ENCODE measurements around the gene FAM193A. TPM values are rescaled to one million over a fixed set of nuclear protein-coding genes. Genes with fewer than 3 reads are reported as not detected.

Gene FAM193A
- total RNA-seq, 4 donors from 2014 or later, result 27.7 to 40.4 (median 31.1) TPM

DNA sequence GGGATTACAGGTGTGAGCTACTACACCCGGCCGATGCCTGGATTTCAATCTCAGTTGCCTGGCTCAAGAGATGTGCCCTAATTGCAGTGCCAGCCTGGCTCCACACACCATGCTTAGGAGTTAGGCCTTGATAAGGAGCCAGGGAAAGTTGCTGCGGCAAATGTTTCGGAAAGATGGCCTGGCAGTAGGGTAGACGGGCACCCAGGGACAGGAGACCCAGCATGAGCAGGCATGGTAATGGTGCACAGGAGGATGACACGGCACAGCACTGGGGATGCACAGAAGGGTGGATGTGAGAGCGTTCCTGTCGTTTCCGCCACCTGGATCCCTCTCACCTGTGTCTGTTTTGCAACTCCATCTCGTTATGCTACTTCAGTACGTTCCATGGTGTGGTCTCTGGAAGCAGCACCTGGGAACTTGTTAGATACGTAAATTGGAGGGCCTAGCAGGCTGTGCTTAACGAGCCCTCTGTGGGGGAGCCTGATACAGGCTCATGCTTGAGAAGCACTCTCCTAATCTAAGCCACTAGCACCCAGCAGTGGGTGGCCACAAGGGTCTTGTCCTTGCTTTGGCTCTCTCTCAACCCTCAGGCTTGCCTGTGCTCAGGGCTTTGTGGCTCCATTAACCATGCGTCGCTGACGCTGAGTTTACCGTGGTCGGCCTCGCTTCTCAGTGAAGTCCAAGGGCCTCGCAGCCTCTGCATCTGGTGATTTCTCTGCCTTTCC, 47.2 kb upstream of the FAM193A start:
- H3K27ac ChIP-seq, result no peak overlapping the region
- H3K27me3 ChIP-seq, result no peaks in the 10 kb centered on the region
- in situ Hi-C loops (cut with MboI; ENCODE audit: low pct_ligation_motif_present in 1 of 4, low pct_unique_long_range_greater_than_20kb in 1 of 4, low sequenced_read_pairs in 3 of 4) (no loop called here), intact Hi-C loops (cut with DNase I; ENCODE audit: low total_unique reads) (no loop called here)
- 92% methylated on average over 20 of the region's 20 CpGs; no CpG with 5 or more reads in 1 of the 2 donors for WGBS, 2 donors (ENCODE audit: low coverage in 1 of 2)
- TF ChIP-seq, protein P1, sequence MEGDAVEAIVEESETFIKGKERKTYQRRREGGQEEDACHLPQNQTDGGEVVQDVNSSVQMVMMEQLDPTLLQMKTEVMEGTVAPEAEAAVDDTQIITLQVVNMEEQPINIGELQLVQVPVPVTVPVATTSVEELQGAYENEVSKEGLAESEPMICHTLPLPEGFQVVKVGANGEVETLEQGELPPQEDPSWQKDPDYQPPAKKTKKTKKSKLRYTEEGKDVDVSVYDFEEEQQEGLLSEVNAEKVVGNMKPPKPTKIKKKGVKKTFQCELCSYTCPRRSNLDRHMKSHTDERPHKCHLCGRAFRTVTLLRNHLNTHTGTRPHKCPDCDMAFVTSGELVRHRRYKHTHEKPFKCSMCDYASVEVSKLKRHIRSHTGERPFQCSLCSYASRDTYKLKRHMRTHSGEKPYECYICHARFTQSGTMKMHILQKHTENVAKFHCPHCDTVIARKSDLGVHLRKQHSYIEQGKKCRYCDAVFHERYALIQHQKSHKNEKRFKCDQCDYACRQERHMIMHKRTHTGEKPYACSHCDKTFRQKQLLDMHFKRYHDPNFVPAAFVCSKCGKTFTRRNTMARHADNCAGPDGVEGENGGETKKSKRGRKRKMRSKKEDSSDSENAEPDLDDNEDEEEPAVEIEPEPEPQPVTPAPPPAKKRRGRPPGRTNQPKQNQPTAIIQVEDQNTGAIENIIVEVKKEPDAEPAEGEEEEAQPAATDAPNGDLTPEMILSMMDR (IDR thresholded peaks at IDR 0.05), result no peak
- TF ChIP-seq EP300 (IDR thresholded peaks at IDR 0.05; ENCODE audit: low read depth) (no peak), POLR2AphosphoS5 (IDR thresholded peaks at IDR 0.05) (no peak), POLR2A (IDR thresholded peaks at IDR 0.05) (no peak)
- H3K4me1 ChIP-seq, result peaks cover 17 to 42% (median 34%) of the 10 kb centered on the region in 4 donors
- H3K36me3 ChIP-seq, result peaks cover 0 to 29% (median 6%) of the 10 kb centered on the region in 4 donors
- no peak for DNase-seq
- H3K9me3 ChIP-seq, result no peaks in the 10 kb centered on the region
- H3K4me3 ChIP-seq, result no peak overlapping the region

DNA sequence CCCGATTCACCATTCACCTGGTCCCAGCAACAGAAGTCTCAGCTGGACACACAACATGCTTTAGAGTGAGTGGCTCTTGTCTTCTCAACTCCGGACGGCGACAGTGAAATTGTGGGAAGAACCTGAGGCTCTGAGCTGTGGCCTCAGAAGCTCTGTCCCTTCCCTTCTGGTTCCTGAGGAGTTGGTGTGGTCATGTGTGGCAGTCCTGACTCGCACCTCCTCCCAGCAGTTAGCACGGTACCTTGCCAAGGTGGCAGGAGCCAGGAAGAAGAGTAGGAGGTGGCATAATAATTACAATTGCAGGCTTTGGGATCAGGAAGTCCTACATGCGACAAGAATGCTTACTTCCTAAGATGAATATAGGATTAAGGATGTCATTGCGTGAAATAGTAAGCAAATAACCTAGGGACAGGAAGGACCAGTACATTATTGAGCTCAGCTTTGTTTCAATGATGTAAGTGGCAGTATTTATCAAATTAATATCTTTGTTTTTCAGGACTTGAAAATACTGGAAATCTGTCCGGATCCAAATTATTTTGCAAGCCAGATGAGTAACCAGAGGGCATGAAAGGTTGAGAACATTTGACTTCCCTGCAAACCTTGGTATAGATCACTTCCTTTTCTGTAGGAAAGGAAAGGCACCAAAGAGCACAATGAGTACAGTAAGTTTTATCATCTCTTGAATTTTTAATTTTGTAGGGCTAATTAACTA, 46.5 kb upstream of the FAM193A start:
- H3K4me1 ChIP-seq, result peaks cover 11 to 42% (median 27%) of the 10 kb centered on the region in 4 donors
- no peaks in the 10 kb centered on the region for H3K27me3 ChIP-seq
- no peak overlapping the region for H3K27ac ChIP-seq
- H3K4me3 ChIP-seq, result no peak overlapping the region
- DNase-seq, result no peak
- no peaks in the 10 kb centered on the region for H3K9me3 ChIP-seq
- WGBS, 2 donors (ENCODE audit: low coverage in 1 of 2), result 82 to 92% methylated on average over 3 to 7 of the region's 9 CpGs
- H3K36me3 ChIP-seq, result peaks cover 0 to 29% (median 6%) of the 10 kb centered on the region in 4 donors
- intact Hi-C loops (cut with DNase I; ENCODE audit: low total_unique reads), result no loop called here
- in situ Hi-C loops (cut with MboI; ENCODE audit: low pct_ligation_motif_present in 1 of 4, low pct_unique_long_range_greater_than_20kb in 1 of 4, low sequenced_read_pairs in 3 of 4), result no loop called here
- no peak for TF ChIP-seq POLR2A (IDR thresholded peaks at IDR 0.05)
- TF ChIP-seq POLR2AphosphoS5 (IDR thresholded peaks at IDR 0.05), result no peak
- TF ChIP-seq EP300 (IDR thresholded peaks at IDR 0.05; ENCODE audit: low read depth), result no peak
- TF ChIP-seq, protein P1 (IDR thresholded peaks at IDR 0.05), result no peak

DNA sequence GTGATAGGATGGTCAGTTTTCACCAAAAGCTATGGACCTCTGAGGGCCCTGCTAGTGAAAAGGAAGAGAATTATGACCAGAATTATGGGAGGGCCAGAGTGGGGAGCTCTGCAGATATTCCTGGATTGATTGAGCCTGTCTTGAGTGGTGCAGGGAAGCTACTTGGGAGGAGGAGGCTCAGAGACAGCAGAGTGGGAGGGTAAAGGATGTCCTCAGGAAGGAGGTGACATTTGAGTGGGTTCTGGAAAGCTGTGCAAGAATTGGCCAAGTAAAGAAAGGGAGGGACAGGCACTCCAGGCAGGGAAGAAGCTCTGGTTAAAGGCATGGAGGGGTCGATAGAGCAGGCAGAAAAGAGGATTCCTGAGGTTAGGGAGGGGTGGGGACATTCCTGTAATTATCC, 43.5 kb upstream of the FAM193A start:
- in situ Hi-C loops (cut with MboI; ENCODE audit: low pct_ligation_motif_present in 1 of 4, low pct_unique_long_range_greater_than_20kb in 1 of 4, low sequenced_read_pairs in 3 of 4), result no loop called here
- Histone ChIP-seq H3K4me1 (peaks cover 0 to 20% (median 1%) of the 10 kb centered on the region in 4 donors), H3K27me3 (no peaks in the 10 kb centered on the region), H3K9me3 (no peaks in the 10 kb centered on the region), H3K4me3 (no peak overlapping the region), H3K36me3 (peaks cover 0 to 36% (median 13%) of the 10 kb centered on the region in 4 donors), H3K27ac (no peak overlapping the region)
- intact Hi-C loops (cut with DNase I; ENCODE audit: low total_unique reads), result no loop called here
- TF ChIP-seq, protein P1 (IDR thresholded peaks at IDR 0.05), result no peak
- TF ChIP-seq POLR2AphosphoS5 (IDR thresholded peaks at IDR 0.05) (no peak), EP300 (IDR thresholded peaks at IDR 0.05; ENCODE audit: low read depth) (no peak), POLR2A (IDR thresholded peaks at IDR 0.05) (no peak)
- no peak for DNase-seq
- 91 to 100% methylated on average over 1 of the region's 1 CpG for WGBS, 2 donors (ENCODE audit: low coverage in 1 of 2)

DNA sequence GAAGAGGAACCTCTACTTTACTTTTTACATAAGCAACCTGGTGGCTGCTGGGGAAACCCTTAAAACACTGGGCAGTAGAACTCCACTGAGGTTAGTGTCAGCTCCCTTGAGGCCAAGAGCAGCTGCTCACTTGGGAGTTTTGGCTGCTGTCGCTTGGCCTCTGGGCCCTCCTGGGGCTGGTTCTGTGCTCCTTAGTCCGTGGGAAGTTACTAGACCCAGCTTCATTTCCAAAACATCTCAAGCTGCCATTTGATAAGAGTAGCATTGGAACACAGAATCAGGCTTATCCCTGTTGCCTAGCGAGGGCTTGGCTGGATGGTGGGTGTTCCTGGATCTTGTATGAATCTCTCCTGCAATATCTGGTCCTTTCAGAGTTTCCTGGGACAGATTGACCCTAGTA, 41.5 kb upstream of the FAM193A start:
- in situ Hi-C loops (cut with MboI; ENCODE audit: low pct_ligation_motif_present in 1 of 4, low pct_unique_long_range_greater_than_20kb in 1 of 4, low sequenced_read_pairs in 3 of 4), result no loop called here
- Histone ChIP-seq H3K27ac (no peak overlapping the region), H3K4me1 (peaks cover 0 to 14% (median 0%) of the 10 kb centered on the region in 4 donors)

More for the DNA sequence above, 41.5 kb upstream of the FAM193A start:
- no peak for DNase-seq
- TF ChIP-seq POLR2A (IDR thresholded peaks at IDR 0.05) (no peak), POLR2AphosphoS5 (IDR thresholded peaks at IDR 0.05) (no peak), EP300 (IDR thresholded peaks at IDR 0.05; ENCODE audit: low read depth) (no peak)
- TF ChIP-seq, protein P1 (IDR thresholded peaks at IDR 0.05), result no peak
- peaks cover 0 to 55% (median 20%) of the 10 kb centered on the region in 4 donors for H3K36me3 ChIP-seq
- intact Hi-C loops (cut with DNase I; ENCODE audit: low total_unique reads), result no loop called here
- H3K4me3 ChIP-seq, result no peak overlapping the region
- WGBS, 2 donors (ENCODE audit: low coverage in 1 of 2), result 80% methylated on average over 3 of the region's 3 CpGs; no CpG with 5 or more reads in 1 of the 2 donors
- H3K9me3 ChIP-seq, result no peaks in the 10 kb centered on the region
- H3K27me3 ChIP-seq, result no peaks in the 10 kb centered on the region

All from transverse colon (tissue), 4 donors.